OCI-LY3 (cell line): Measurements from ENCODE around the gene STK32B.

ENCODE experiments used
- EZH2phosphoT487 ChIP-seq: fragments of 200-600 bp; shearing (Covaris generic); IDR thresholded peaks from 2 replicates; pipeline ENCODE4 v1.6.1; 2018; ENCODE audit warnings: antibody characterized with exemption, mixed run types, low read depth
- TF ChIP-seq, protein P1 (sequence below): fragments of 200-600, 300-600 bp; sonication (generic); IDR thresholded peaks from 2 replicates; pipeline ENCODE4 v1.5.1; 2014; ENCODE audit warnings: antibody characterized with exemption, low read length, low read depth

DNA sequence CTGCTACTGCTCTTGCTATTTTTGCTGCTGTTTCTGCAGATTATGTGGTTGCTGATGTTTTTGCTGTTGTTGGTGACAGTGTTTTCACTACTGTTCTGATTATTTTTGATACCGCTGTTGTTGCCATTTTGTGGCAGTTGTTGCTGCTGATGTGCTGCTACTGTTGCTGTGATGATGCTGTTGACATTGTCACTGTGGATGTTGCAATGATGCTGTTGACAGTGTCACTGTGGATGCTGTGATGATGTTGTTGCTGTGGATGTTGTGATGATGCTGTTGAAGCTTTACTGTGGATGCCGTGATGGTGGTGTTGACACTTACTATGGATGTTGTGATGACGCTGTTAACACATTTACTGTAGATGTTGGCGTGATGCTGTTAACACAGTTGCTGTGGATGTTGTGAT lies 476.8 kb downstream of the STK32B start:
- TF ChIP-seq, protein P1, sequence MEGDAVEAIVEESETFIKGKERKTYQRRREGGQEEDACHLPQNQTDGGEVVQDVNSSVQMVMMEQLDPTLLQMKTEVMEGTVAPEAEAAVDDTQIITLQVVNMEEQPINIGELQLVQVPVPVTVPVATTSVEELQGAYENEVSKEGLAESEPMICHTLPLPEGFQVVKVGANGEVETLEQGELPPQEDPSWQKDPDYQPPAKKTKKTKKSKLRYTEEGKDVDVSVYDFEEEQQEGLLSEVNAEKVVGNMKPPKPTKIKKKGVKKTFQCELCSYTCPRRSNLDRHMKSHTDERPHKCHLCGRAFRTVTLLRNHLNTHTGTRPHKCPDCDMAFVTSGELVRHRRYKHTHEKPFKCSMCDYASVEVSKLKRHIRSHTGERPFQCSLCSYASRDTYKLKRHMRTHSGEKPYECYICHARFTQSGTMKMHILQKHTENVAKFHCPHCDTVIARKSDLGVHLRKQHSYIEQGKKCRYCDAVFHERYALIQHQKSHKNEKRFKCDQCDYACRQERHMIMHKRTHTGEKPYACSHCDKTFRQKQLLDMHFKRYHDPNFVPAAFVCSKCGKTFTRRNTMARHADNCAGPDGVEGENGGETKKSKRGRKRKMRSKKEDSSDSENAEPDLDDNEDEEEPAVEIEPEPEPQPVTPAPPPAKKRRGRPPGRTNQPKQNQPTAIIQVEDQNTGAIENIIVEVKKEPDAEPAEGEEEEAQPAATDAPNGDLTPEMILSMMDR: no peak
- TF ChIP-seq EZH2phosphoT487: no peak
